ENCODE results near the gene SS18L1. TPM values are rescaled to one million over a fixed set of nuclear protein-coding genes. Genes with fewer than 3 reads are reported as not detected.

Gene SS18L1
- total RNA-seq, 1 donor from 2014 or later: 19.9 TPM

DNA sequence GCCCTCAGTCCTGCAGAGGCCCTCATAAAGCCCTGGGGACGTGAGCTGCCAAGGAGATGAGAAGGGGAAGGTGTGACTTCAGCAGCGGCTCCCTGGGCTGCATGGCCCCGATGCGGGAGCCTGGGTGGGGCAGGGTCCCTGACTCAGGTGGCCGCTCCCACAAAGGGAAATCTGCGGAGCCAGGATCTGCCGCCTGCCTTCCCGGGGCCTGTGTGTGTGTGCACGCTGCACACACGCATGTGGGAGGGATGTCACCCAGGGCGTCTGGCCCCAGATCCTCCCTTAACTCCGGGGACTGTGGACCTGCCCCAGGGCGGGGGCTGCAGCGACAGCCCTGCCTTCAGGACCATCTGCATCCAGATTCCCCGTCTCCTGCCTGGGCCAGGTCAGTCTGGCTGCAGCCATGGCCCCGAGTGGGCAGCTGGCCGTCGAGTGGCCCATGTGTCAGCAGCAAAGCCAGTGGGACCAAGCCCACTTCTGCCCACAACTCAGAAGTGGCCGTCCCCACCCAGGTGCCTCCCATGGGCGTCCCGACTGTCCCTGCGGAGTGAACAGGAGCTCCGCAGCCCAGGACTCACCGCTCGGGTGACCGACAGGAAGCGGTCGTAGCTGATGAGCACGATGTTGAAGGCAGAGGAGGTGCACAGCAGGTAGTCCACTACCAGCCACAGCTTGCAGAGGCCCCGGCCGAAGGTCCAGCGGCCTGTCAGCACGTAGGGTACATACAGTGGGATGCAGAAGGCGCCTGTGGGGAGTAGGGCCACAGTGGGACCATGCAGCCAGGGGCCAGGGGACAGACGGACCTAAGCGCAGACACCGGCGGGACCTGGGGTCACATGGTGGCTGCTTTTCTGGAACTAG lies 74.6 kb downstream of the SS18L1 start:
- no peak overlapping the region for H3K27ac Mint-ChIP-seq (ENCODE audit: unreplicated experiment)
- TF ChIP-seq, protein P1, sequence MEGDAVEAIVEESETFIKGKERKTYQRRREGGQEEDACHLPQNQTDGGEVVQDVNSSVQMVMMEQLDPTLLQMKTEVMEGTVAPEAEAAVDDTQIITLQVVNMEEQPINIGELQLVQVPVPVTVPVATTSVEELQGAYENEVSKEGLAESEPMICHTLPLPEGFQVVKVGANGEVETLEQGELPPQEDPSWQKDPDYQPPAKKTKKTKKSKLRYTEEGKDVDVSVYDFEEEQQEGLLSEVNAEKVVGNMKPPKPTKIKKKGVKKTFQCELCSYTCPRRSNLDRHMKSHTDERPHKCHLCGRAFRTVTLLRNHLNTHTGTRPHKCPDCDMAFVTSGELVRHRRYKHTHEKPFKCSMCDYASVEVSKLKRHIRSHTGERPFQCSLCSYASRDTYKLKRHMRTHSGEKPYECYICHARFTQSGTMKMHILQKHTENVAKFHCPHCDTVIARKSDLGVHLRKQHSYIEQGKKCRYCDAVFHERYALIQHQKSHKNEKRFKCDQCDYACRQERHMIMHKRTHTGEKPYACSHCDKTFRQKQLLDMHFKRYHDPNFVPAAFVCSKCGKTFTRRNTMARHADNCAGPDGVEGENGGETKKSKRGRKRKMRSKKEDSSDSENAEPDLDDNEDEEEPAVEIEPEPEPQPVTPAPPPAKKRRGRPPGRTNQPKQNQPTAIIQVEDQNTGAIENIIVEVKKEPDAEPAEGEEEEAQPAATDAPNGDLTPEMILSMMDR (IDR thresholded peaks at IDR 0.05): no peak
- H3K27me3 Mint-ChIP-seq (ENCODE audit: unreplicated experiment): peaks cover 31% of the 10 kb centered on the region
- peaks cover 8% of the 10 kb centered on the region for H3K4me1 Mint-ChIP-seq (ENCODE audit: unreplicated experiment)
- no peaks in the 10 kb centered on the region for H3K36me3 Mint-ChIP-seq (ENCODE audit: unreplicated experiment)
- no peak for DNase-seq (ENCODE audit: extremely low spot score, unreplicated experiment)
- peak overlapping the region; percentile 18 for H3K4me3 Mint-ChIP-seq (ENCODE audit: unreplicated experiment)
- no peaks in the 10 kb centered on the region for H3K9me3 Mint-ChIP-seq (ENCODE audit: unreplicated experiment)

GRCh38 chr20:62219101-62219991 lies 75.8 kb downstream of the SS18L1 start:
- Mint-ChIP-seq H3K36me3 (ENCODE audit: unreplicated experiment) (no peaks in the 10 kb centered on the region), H3K27me3 (ENCODE audit: unreplicated experiment) (peaks cover 34% of the 10 kb centered on the region), H3K4me1 (ENCODE audit: unreplicated experiment) (peaks cover 8% of the 10 kb centered on the region), H3K4me3 (ENCODE audit: unreplicated experiment) (peak overlapping the region; percentile 26), H3K9me3 (ENCODE audit: unreplicated experiment) (no peaks in the 10 kb centered on the region), H3K27ac (ENCODE audit: unreplicated experiment) (no peak overlapping the region)
- no peak for DNase-seq (ENCODE audit: extremely low spot score, unreplicated experiment)
- TF ChIP-seq, protein P1 (IDR thresholded peaks at IDR 0.05): no peak

GRCh38 chr20:62219992-62220665 lies 76.6 kb downstream of the SS18L1 start, which contains the start of gene HRH3:
HRH3 (minus strand) TSS chr20:62220278; CDS start chr20:62219970, 308 bp downstream.
- Mint-ChIP-seq H3K27me3 (ENCODE audit: unreplicated experiment) (peaks cover 35% of the 10 kb centered on the region), H3K9me3 (ENCODE audit: unreplicated experiment) (no peaks in the 10 kb centered on the region), H3K4me1 (ENCODE audit: unreplicated experiment) (peaks cover 8% of the 10 kb centered on the region), H3K36me3 (ENCODE audit: unreplicated experiment) (no peaks in the 10 kb centered on the region), H3K27ac (ENCODE audit: unreplicated experiment) (no peak within 1 kb of the TSS), H3K4me3 (ENCODE audit: unreplicated experiment) (peak within 1 kb of the TSS; percentile 26)
- TF ChIP-seq, protein P1 (IDR thresholded peaks at IDR 0.05): no peak
- DNase-seq (ENCODE audit: extremely low spot score, unreplicated experiment): no peak

- Mint-ChIP-seq H3K4me1 (ENCODE audit: unreplicated experiment) (peaks cover 8% of the 10 kb centered on the region), H3K36me3 (ENCODE audit: unreplicated experiment) (no peaks in the 10 kb centered on the region), H3K27me3 (ENCODE audit: unreplicated experiment) (peaks cover 40% of the 10 kb centered on the region), H3K9me3 (ENCODE audit: unreplicated experiment) (no peaks in the 10 kb centered on the region), H3K4me3 (ENCODE audit: unreplicated experiment) (no peak overlapping the region), H3K27ac (ENCODE audit: unreplicated experiment) (no peak overlapping the region)
- TF ChIP-seq, protein P1 (IDR thresholded peaks at IDR 0.05): no peak
- DNase-seq (ENCODE audit: extremely low spot score, unreplicated experiment): no peak
Measured at GRCh38 chr20:62220666-62221568, 77.3 kb downstream of the SS18L1 start.
